ENCODE results near the gene ARHGEF33. TPM values are rescaled to one million over a fixed set of nuclear protein-coding genes. Genes with fewer than 3 reads are reported as not detected.

The ARHGEF33 gene
- total and polyA plus RNA-seq, 2 of the 13 experiments (the other 11 are each of a cell fraction or from before 2014, with no cell fraction given), result 0.04 TPM; not detected in 1

GRCh38 chr2:38966678-38967077 lies 77.0 kb downstream of the ARHGEF33 start:
- CTCF ChIA-PET (ENCODE audit: low intra/inter-chr PET ratio, low total read pairs), result no interaction called here
- in situ Hi-C loops (cut with HindIII; ENCODE audit: extremely low pct_ligation_motif_present, low pct_unique_long_range_greater_than_20kb) (no loop called here), intact Hi-C loops (cut with micrococcal nuclease; ENCODE audit: unreplicated experiment) (no loop called here)
- Histone ChIP-seq H3K27me3 (ENCODE audit: control insufficient read depth in 1 of 2, insufficient read depth in 2 of 2, low read length in 2 of 2) (no peaks in the 10 kb centered on the region), H2AFZ (ENCODE audit: low read length) (no peak overlapping the region), H3K9ac (ENCODE audit: insufficient read depth, low read depth, low read length) (no peak overlapping the region), H3K4me1 (ENCODE audit: insufficient read depth, low read length) (no peaks in the 10 kb centered on the region), H3K9me3 (ENCODE audit: low read length) (no peaks in the 10 kb centered on the region), H3K36me3 (replicated peaks in 1 of 2; ENCODE audit: control insufficient read depth in 1 of 2, insufficient read depth in 2 of 2, low read length in 2 of 2) (no peaks in the 10 kb centered on the region), H4K20me1 (ENCODE audit: insufficient read depth, low read length) (no peaks in the 10 kb centered on the region), H3K27ac (ENCODE audit: extremely low read length, insufficient read depth, low read length) (no peak overlapping the region), H3K4me3 (replicated peaks in 1 of 3; ENCODE audit: insufficient read depth in 1 of 3, low read depth in 2 of 3, low read length in 3 of 3) (no peak overlapping the region), H3K79me2 (ENCODE audit: insufficient read depth, low read length) (no peaks in the 10 kb centered on the region), H3K4me2 (ENCODE audit: low read depth, low read length) (no peak overlapping the region)
- DNase-seq (ENCODE audit: low spot score) (no peak), ATAC-seq (peak; percentile 48; the same call in 2 of the 3 replicates), FAIRE-seq (no peak)
- BruUV-seq (replicated peaks), result no TSS peak
- POLR2A ChIA-PET, result no interaction called here
- WGBS (ENCODE audit: low lambda C conversion rate), result 68% methylated on average over 1 of the region's 1 CpG
- TF ChIP-seq ZNF83 (CRISPR knock-in tag; IDR thresholded peaks at IDR 0.05; ENCODE audit: borderline replicate concordance) (no peak), PAXIP1 (CRISPR knock-in tag; conservative IDR thresholded peaks at IDR 0.05) (no peak), ZNF468 (CRISPR knock-in tag; IDR thresholded peaks at IDR 0.05) (no peak), SKI (IDR thresholded peaks at IDR 0.05; ENCODE audit: partially characterized antibody) (no peak), ZNF225 (CRISPR knock-in tag; IDR thresholded peaks at IDR 0.05) (no peak), HOMEZ (CRISPR knock-in tag; IDR thresholded peaks at IDR 0.05; ENCODE audit: low read depth) (no peak), RFXAP (CRISPR knock-in tag; IDR thresholded peaks at IDR 0.05; ENCODE audit: borderline replicate concordance) (no peak), ZNF256 (CRISPR knock-in tag; conservative IDR thresholded peaks at IDR 0.05) (no peak), DRAP1 (CRISPR knock-in tag; IDR thresholded peaks at IDR 0.05) (no peak), DNMT1 (CRISPR knock-in tag; IDR thresholded peaks at IDR 0.05) (no peak), ZNF160 (CRISPR knock-in tag; IDR thresholded peaks at IDR 0.05) (no peak), ASH2L (IDR thresholded peaks at IDR 0.05; ENCODE audit: insufficient read length, low read depth, low read length) (no peak), ATAD3A (CRISPR knock-in tag; IDR thresholded peaks at IDR 0.05) (no peak), CCDC6 (CRISPR knock-in tag; IDR thresholded peaks at IDR 0.05) (no peak), REST (IDR thresholded peaks at IDR 0.05; ENCODE audit: borderline replicate concordance in 1 of 2, low read depth in 1 of 2, low read length in 2 of 2) (no peak)
